Naive thymus-derived CD8-positive, alpha-beta T cell (primary cell): ENCODE data around the gene PLEKHG5. TPM values are rescaled to one million over a fixed set of nuclear protein-coding genes. Genes with fewer than 3 reads are reported as not detected.

Experiments used
- ATAC-seq, 2 donors: fragments of 150-1000 bp; cut with Tn5 transposase in 1 of 2; sonication (Bioruptor Pico), chemical (Tn5 transposase) in 1 of 2; 1 replicate in 1 of 2; 2 replicates in 1 of 2; pipeline ENCODE4 v1.10.0; 2021; ENCODE audit warnings: mild to moderate bottlenecking in 2 of 2, moderate library complexity in 2 of 2
- POLR2A ChIA-PET: fragments of 350-600 bp; sonication (Branson Sonifier 250); formaldehyde crosslinking; loops from one replicate; lab custom pipeline; 2021; ENCODE audit warnings: antibody characterized with exemption; lab: Charles Lee
- DNase-seq, 10 donors: peaks; one replicate each; pipeline versions ENCODE4 v3.0.0 to v3.0.0-alpha.2; 2020 to 2022
- H3K27ac Mint-ChIP-seq, 10 donors: one replicate each; pipeline ENCODE4 v1.8.0; 2020 to 2022; ENCODE audit warnings: mild to moderate bottlenecking in 10 of 10, mixed read lengths in 10 of 10, moderate library complexity in 4 of 10, inconsistent platforms in 1 of 10
- H3K27me3 Mint-ChIP-seq, 5 donors: one replicate each; pipeline ENCODE4 v1.8.0; 2021 to 2022; ENCODE audit warnings: mixed read lengths in 5 of 5
- H3K36me3 Mint-ChIP-seq, 3 donors: one replicate each; pipeline ENCODE4 v1.8.0; 2020 to 2022; ENCODE audit warnings: mixed read lengths in 3 of 3, mild to moderate bottlenecking in 2 of 3, inconsistent platforms in 1 of 3
- H3K4me1 Mint-ChIP-seq, 4 donors: one replicate each; pipeline ENCODE4 v1.8.0; 2021 to 2022; ENCODE audit warnings: mixed read lengths in 4 of 4
- H3K4me3 Mint-ChIP-seq, 10 donors: one replicate each; pipeline ENCODE4 v1.8.0; 2020 to 2022; ENCODE audit warnings: mild to moderate bottlenecking in 10 of 10, mixed read lengths in 10 of 10, moderate library complexity in 6 of 10, inconsistent platforms in 1 of 10
- H3K9me3 Mint-ChIP-seq, 9 donors: one replicate each; pipeline ENCODE4 v1.8.0; 2020 to 2022; ENCODE audit warnings: mixed read lengths in 9 of 9, mild to moderate bottlenecking in 3 of 9, inconsistent platforms in 1 of 9, moderate library complexity in 1 of 9
- polyA plus RNA-seq, 3 donors: library from polyadenylated mRNA; unstranded; fragments of 300-500 nt; fragmentation: Illumina TruSeq; gene quantifications; one replicate each; pipeline ENCODE4 v1.2.3, GENCODE V29; 2021
- total RNA-seq, 8 experiments: library from RNA in 2 of 8; stranded (reverse) in 2 of 8; gene quantifications; one replicate each; pipeline ENCODE4 v1.2.3 and lab custom pipeline; 2021 to 2026

PLEKHG5 gene
- total and polyA plus RNA-seq, 5 experiments from 2014 or later, result 0.57 to 7.0 (median 1.4) TPM

- peak overlapping the region in 1 of 10 donors; percentile 53 for H3K27ac Mint-ChIP-seq
- peaks cover 7 to 37% (median 21%) of the 10 kb centered on the region in 5 donors for H3K27me3 Mint-ChIP-seq
- H3K4me3 Mint-ChIP-seq, result peak overlapping the region in 1 of 10 donors; percentile 75
- POLR2A ChIA-PET, result interaction anchor here (0.7 to 3.6 kb wide), 5 partner anchors 26 to 161 kb away, joined by 3 to 15 read pairs (median 4); partner anchors contain the start of genes NOL9, TAS1R1 and ZBTB48
- DNase-seq (no peak), ATAC-seq (no peak)
- peaks cover 7 to 19% (median 11%) of the 10 kb centered on the region in 4 donors for H3K4me1 Mint-ChIP-seq
- H3K36me3 Mint-ChIP-seq, result peaks cover 0 to 3% (median 0%) of the 10 kb centered on the region in 3 donors
- H3K9me3 Mint-ChIP-seq, result no peaks in the 10 kb centered on the region
Measured at GRCh38 chr1:6485168-6486101, 6.0 kb downstream of the PLEKHG5 start.

- H3K36me3 Mint-ChIP-seq, result peaks cover 0 to 3% (median 0%) of the 10 kb centered on the region in 3 donors
- ATAC-seq (no peak), DNase-seq (no peak)
- H3K9me3 Mint-ChIP-seq, result no peaks in the 10 kb centered on the region
- H3K27me3 Mint-ChIP-seq, result peaks cover 7 to 37% (median 21%) of the 10 kb centered on the region in 5 donors
- peak overlapping the region in 3 of 10 donors; percentile 55 to 60 (median 59) for H3K4me3 Mint-ChIP-seq
- POLR2A ChIA-PET, result interaction anchor here (3.6 kb wide), 1 partner anchor 69 kb away, joined by 15 read pairs; the partner anchor contains the start of genes NOL9 and TAS1R1
- H3K4me1 Mint-ChIP-seq, result peaks cover 7 to 13% (median 9%) of the 10 kb centered on the region in 4 donors
- peak overlapping the region in 2 of 10 donors; percentile 47 to 53 for H3K27ac Mint-ChIP-seq
Measured at GRCh38 chr1:6484826-6485167, 6.7 kb downstream of the PLEKHG5 start.

DNA sequence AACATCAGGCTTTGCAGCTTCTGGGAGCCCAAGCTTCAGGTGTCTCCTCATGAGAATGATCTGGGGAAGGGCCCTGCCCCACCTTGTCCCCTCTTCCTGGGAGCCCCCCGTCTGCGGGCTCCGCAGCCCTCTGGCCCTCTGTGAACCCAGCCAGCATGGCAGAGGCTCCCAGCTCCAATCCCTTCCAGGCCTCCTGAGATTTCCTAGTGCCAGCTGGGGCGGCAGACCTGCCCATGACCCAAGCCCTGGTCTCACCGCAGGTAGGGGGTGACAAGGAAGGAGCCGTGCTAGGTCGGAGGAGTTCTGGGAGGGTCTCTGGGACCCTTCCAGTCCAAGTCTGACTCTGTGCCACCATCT is 7.7 kb downstream of the PLEKHG5 start:
- peak overlapping the region in 1 of 10 donors; percentile 4 for H3K27ac Mint-ChIP-seq
- ATAC-seq, result no peak
- H3K4me3 Mint-ChIP-seq, result no peak overlapping the region

DNA sequence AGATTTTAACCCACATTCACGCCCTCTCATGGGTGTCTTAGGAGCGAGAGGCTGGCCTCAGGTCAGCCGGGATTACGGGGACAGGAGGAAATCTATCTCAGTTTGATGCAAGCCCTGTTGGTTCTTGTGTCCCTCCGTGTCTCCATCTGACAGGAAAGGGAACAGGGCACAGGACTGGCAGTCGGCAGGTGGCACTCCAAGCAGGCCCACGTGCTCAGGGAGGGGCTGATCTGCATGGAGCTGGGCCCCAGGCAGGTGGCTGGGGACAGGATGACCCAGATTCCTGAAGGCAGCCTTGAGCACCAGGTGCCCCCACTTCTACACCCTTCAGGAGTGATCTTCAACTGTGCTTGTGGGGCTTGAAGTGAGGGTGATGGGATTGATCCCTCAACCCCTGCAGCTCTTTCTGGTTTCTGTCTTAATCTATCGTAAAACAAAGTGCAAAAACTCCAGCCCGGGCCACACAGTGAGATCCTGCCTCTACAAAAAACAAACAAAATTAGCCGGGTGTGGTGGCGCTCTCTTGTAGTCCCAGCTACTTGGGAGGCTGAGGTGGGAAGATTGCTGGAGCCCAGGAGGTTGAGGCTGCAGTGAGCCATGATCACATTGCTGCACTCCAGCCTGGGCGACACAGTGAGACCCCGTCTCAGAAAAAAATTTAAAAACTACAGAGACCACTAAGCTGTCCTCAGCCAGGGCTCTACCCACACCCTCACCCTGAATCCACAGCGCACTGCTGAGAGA is 8.3 kb downstream of the PLEKHG5 start:
- H3K4me1 Mint-ChIP-seq, result peaks cover 7 to 13% (median 9%) of the 10 kb centered on the region in 4 donors
- ATAC-seq, result no peak
- no peaks in the 10 kb centered on the region for H3K9me3 Mint-ChIP-seq
- peaks cover 0 to 3% (median 0%) of the 10 kb centered on the region in 3 donors for H3K36me3 Mint-ChIP-seq
- POLR2A ChIA-PET, result interaction anchor here (0.6 kb wide), 1 partner anchor 83 kb away, joined by 3 read pairs; no protein-coding TSS in a partner anchor
- H3K27ac Mint-ChIP-seq, result peak overlapping the region in 1 of 10 donors; percentile 40
- no peak for DNase-seq
- no peak overlapping the region for H3K4me3 Mint-ChIP-seq
- peaks cover 7 to 35% (median 21%) of the 10 kb centered on the region in 5 donors for H3K27me3 Mint-ChIP-seq

More for the DNA sequence above, 7.7 kb downstream of the PLEKHG5 start:
- peaks cover 0 to 3% (median 0%) of the 10 kb centered on the region in 3 donors for H3K36me3 Mint-ChIP-seq
- H3K9me3 Mint-ChIP-seq, result no peaks in the 10 kb centered on the region
- no peak for DNase-seq
- peaks cover 7 to 37% (median 21%) of the 10 kb centered on the region in 5 donors for H3K27me3 Mint-ChIP-seq
- peaks cover 7 to 13% (median 9%) of the 10 kb centered on the region in 4 donors for H3K4me1 Mint-ChIP-seq
- POLR2A ChIA-PET, result interaction anchor here (0.6 to 3.6 kb wide), 2 partner anchors 70 to 83 kb away, joined by 3 to 15 read pairs; partner anchors contain the start of genes NOL9 and TAS1R1

DNA sequence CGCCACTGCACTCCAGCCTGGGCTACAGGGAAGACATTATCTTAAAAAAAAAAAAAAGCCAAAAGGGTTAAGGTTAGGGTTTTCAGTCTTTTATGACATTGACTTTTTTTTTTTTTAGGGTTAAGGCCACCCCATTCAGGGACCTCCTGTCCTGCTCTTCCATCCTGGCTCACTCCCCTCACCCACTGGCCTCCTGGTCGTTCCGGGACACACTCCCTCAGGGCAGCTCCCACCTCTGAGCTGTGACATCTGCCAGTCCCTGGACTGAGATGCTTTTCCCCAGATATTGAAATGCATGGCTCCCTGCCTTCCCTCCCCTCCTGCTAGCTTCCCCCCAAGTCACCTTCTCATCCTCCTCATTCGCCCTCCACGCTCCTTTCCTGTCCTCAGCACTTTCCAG is 9.6 kb downstream of the PLEKHG5 start:
- Mint-ChIP-seq H3K4me1 (peaks cover 7 to 12% (median 8%) of the 10 kb centered on the region in 4 donors), H3K9me3 (no peaks in the 10 kb centered on the region), H3K4me3 (no peak overlapping the region), H3K36me3 (peaks cover 0 to 3% (median 0%) of the 10 kb centered on the region in 3 donors), H3K27me3 (peaks cover 7 to 21% (median 14%) of the 10 kb centered on the region in 5 donors), H3K27ac (no peak overlapping the region)
- ATAC-seq (no peak), DNase-seq (no peak)
- POLR2A ChIA-PET, result no interaction called here

DNA sequence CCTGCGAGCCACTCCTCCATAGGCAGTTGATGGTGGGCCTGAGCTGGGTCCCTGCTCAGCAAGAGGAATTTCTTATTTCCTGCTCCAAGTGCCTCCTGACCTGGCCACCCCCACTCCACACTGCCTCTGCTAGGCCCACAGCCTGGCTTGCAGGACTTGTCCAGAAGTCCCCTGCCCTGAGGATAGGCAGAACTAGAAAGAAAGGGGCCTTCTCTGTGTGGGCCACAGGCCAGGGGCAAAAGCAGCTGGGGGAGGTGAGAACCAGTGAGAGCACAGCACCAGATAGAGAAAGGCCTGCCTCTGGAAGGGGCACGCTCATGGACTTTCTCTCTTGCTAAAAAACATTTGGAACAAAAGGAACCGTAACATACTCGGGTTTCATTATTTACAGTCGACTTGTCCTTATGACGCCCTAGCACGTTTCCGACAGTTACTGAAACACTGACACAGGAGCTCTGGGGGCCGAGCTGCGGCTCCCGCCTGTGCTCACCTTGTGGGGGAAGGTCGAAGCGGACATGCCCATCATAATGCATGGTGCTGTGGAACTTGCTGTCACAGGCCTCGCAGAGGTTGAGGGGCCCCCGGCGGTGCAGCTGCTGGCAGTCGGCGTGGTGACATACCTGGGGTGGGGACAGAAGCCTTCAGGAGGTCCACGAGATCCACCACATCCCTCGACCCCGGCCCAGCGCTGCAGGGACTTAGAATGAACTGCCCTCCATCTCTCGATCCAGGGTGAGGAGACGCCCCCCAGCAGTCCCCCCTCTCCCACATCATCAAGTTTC is 14.2 kb downstream of the PLEKHG5 start:
- Mint-ChIP-seq H3K36me3 (no peaks in the 10 kb centered on the region), H3K4me3 (no peak overlapping the region), H3K9me3 (no peaks in the 10 kb centered on the region), H3K27me3 (peaks cover 0 to 3% (median under 1%) of the 10 kb centered on the region in 5 donors), H3K4me1 (peaks cover 2 to 10% (median 5%) of the 10 kb centered on the region in 4 donors), H3K27ac (peak overlapping the region in 1 of 10 donors; percentile 12)
- DNase-seq (no peak), ATAC-seq (no peak)
- POLR2A ChIA-PET, result no interaction called here

GRCh38 chr1:6476483-6476882 is 15.0 kb downstream of the PLEKHG5 start:
- Mint-ChIP-seq H3K27me3 (peaks cover 0 to 3% (median 0%) of the 10 kb centered on the region in 5 donors), H3K36me3 (no peaks in the 10 kb centered on the region), H3K9me3 (no peaks in the 10 kb centered on the region), H3K4me1 (peaks cover 2 to 10% (median 5%) of the 10 kb centered on the region in 4 donors), H3K4me3 (no peak overlapping the region), H3K27ac (no peak overlapping the region)
- ATAC-seq, result no peak
- DNase-seq, result no peak
- POLR2A ChIA-PET, result interaction anchor here (1.8 kb wide), 1 partner anchor 22 kb away, joined by 5 read pairs; no protein-coding TSS in a partner anchor

- Mint-ChIP-seq H3K36me3 (no peaks in the 10 kb centered on the region), H3K27ac (peak overlapping the region in 1 of 10 donors; percentile 7), H3K4me1 (peaks cover 2 to 10% (median 5%) of the 10 kb centered on the region in 4 donors), H3K27me3 (peaks cover 0 to 3% (median 0%) of the 10 kb centered on the region in 5 donors), H3K9me3 (no peaks in the 10 kb centered on the region), H3K4me3 (no peak overlapping the region)
- POLR2A ChIA-PET, result interaction anchor here (1.1 to 1.8 kb wide), 2 partner anchors 9 to 21 kb away, joined by 3 to 5 read pairs; partner anchors contain the start of gene TNFRSF25
- peak; percentile 65 to 88 (median 78) for DNase-seq
- peak; percentile 97 to 100 for ATAC-seq
Measured at GRCh38 chr1:6475381-6476133, 15.9 kb downstream of the PLEKHG5 start.

- Mint-ChIP-seq H3K36me3 (no peaks in the 10 kb centered on the region), H3K27me3 (peaks cover 0 to 3% (median 0%) of the 10 kb centered on the region in 5 donors), H3K4me1 (peaks cover 2 to 10% (median 5%) of the 10 kb centered on the region in 4 donors), H3K27ac (peak overlapping the region in 2 of 10 donors; percentile 9 to 56), H3K9me3 (no peaks in the 10 kb centered on the region), H3K4me3 (no peak overlapping the region)
- DNase-seq, result no peak
- POLR2A ChIA-PET, result interaction anchor here (1.1 to 1.8 kb wide), 3 partner anchors 9 to 20 kb away, joined by 3 to 5 read pairs (median 4); partner anchors contain the start of gene TNFRSF25
- no peak for ATAC-seq
Measured at GRCh38 chr1:6474815-6475282, 16.6 kb downstream of the PLEKHG5 start.

GRCh38 chr1:6473974-6474814 is 17.3 kb downstream of the PLEKHG5 start:
- DNase-seq (no peak), ATAC-seq (no peak)
- peak overlapping the region in 1 of 10 donors; percentile 56 for H3K27ac Mint-ChIP-seq
- H3K4me1 Mint-ChIP-seq, result peaks cover 2 to 10% (median 5%) of the 10 kb centered on the region in 4 donors
- POLR2A ChIA-PET, result interaction anchor here (0.9 to 1.4 kb wide), 4 partner anchors 8 to 80 kb away, joined by 3 to 4 read pairs (median 3); partner anchors contain the start of genes NOL9 and TNFRSF25
- no peak overlapping the region for H3K4me3 Mint-ChIP-seq
- no peaks in the 10 kb centered on the region for H3K36me3 Mint-ChIP-seq
- H3K27me3 Mint-ChIP-seq, result peaks cover 0 to 3% (median 0%) of the 10 kb centered on the region in 5 donors
- H3K9me3 Mint-ChIP-seq, result no peaks in the 10 kb centered on the region
